SIG-M5 treated with dmso at 0.1 percent for 504 hours (cell line): ENCODE data around the gene IL20RA.

ENCODE experiments used
- DNase-seq: peaks from one replicate; lab custom pipeline; 2025; ENCODE audit not compliant: unreplicated experiment; lab: John Stamatoyannopoulos, UW

The IL20RA gene

GRCh38 chr6:137008204-137008603 is 36.6 kb downstream of the IL20RA start:
- DNase-seq: no peak

- no peak for DNase-seq
These were observed 38.7 kb downstream of the IL20RA start for GRCh38 chr6:137006056-137006455.

GRCh38 chr6:137005073-137005472 is 39.7 kb downstream of the IL20RA start:
- DNase-seq: no peak

- no peak for DNase-seq
These were observed 42.3 kb downstream of the IL20RA start for GRCh38 chr6:137002505-137002904.

GRCh38 chr6:137001977-137002302 is 42.8 kb downstream of the IL20RA start:
- DNase-seq: no peak

GRCh38 chr6:137001299-137001976 is 43.3 kb downstream of the IL20RA start:
- no peak for DNase-seq

- DNase-seq: no peak
These were observed 43.9 kb downstream of the IL20RA start for GRCh38 chr6:137000825-137001224.

GRCh38 chr6:136995521-136995920 is 49.2 kb downstream of the IL20RA start:
- no peak for DNase-seq

- DNase-seq: no peak
These were observed 50.0 kb downstream of the IL20RA start for GRCh38 chr6:136994782-136995181.

GRCh38 chr6:136992113-136992512 is 52.7 kb downstream of the IL20RA start:
- DNase-seq: no peak

GRCh38 chr6:136991646-136992045 is 53.1 kb downstream of the IL20RA start:
- DNase-seq: no peak

- DNase-seq: no peak
These were observed 54.0 kb downstream of the IL20RA start for GRCh38 chr6:136990754-136991153.

GRCh38 chr6:136990242-136990578 is 54.6 kb downstream of the IL20RA start:
- no peak for DNase-seq

GRCh38 chr6:136989571-136990241 is 55.1 kb downstream of the IL20RA start:
- DNase-seq: no peak

- DNase-seq: no peak
These were observed 57.2 kb downstream of the IL20RA start for GRCh38 chr6:136987526-136987925.

GRCh38 chr6:136985502-136985901 is 59.3 kb downstream of the IL20RA start:
- no peak for DNase-seq

- DNase-seq: no peak
These were observed 60.2 kb downstream of the IL20RA start for GRCh38 chr6:136984578-136984977.

GRCh38 chr6:136983687-136984086 is 61.1 kb downstream of the IL20RA start:
- no peak for DNase-seq

- no peak for DNase-seq
These were observed 61.8 kb downstream of the IL20RA start for GRCh38 chr6:136982928-136983327.

- DNase-seq: no peak
These were observed 64.7 kb downstream of the IL20RA start for GRCh38 chr6:136980070-136980469.

GRCh38 chr6:136979206-136979605 is 65.6 kb downstream of the IL20RA start:
- no peak for DNase-seq

- DNase-seq: no peak
These were observed 67.7 kb downstream of the IL20RA start for GRCh38 chr6:136977075-136977474.

GRCh38 chr6:136975089-136975715 is 69.6 kb downstream of the IL20RA start:
- DNase-seq: no peak
